NCI-H526 treated with DMSO at 0.1 percent for 48 hours (cell line): ENCODE measurements around the gene TMEM131L.
A peak's percentile ranks its signal among the peaks of the same experiment; 100 is the strongest.

Experiments
- DNase-seq: peaks from one replicate; lab custom pipeline; 2025; lab: John Stamatoyannopoulos, UW

Gene TMEM131L

GRCh38 chr4:153622093-153622492 is 155.9 kb downstream of the TMEM131L start:
- DNase-seq = no peak

GRCh38 chr4:153622778-153623240 is 156.6 kb downstream of the TMEM131L start:
- no peak for DNase-seq

- no peak for DNase-seq
These were observed 157.3 kb downstream of the TMEM131L start for GRCh38 chr4:153623491-153623890.

- no peak for DNase-seq
These were observed 162.7 kb downstream of the TMEM131L start for GRCh38 chr4:153628796-153629315.

GRCh38 chr4:153629776-153630175 is 163.6 kb downstream of the TMEM131L start:
- DNase-seq = no peak

- DNase-seq = peak; percentile 20
These were observed 168.7 kb downstream of the TMEM131L start for GRCh38 chr4:153634738-153635353.

- DNase-seq = no peak
These were observed 169.7 kb downstream of the TMEM131L start for GRCh38 chr4:153635846-153636245.

GRCh38 chr4:153637201-153637600 is 171.0 kb downstream of the TMEM131L start:
- no peak for DNase-seq

GRCh38 chr4:153638011-153638410 is 171.9 kb downstream of the TMEM131L start:
- DNase-seq = no peak

- no peak for DNase-seq
These were observed 172.8 kb downstream of the TMEM131L start for GRCh38 chr4:153638999-153639398.

GRCh38 chr4:153639833-153640802 is 174.0 kb downstream of the TMEM131L start:
- DNase-seq = peak; percentile 47

- no peak for DNase-seq
These were observed 175.4 kb downstream of the TMEM131L start for GRCh38 chr4:153641532-153641931.

- DNase-seq = peak; percentile 71
These were observed 177.5 kb downstream of the TMEM131L start for GRCh38 chr4:153643406-153644383.

GRCh38 chr4:153645183-153645582 is 179.0 kb downstream of the TMEM131L start:
- DNase-seq = no peak

GRCh38 chr4:153646261-153646660 is 180.1 kb downstream of the TMEM131L start:
- DNase-seq = no peak

- DNase-seq = no peak
These were observed 180.8 kb downstream of the TMEM131L start for GRCh38 chr4:153646978-153647377.

GRCh38 chr4:153647975-153648374 is 181.8 kb downstream of the TMEM131L start:
- DNase-seq = no peak

GRCh38 chr4:153649572-153649991 is 183.4 kb downstream of the TMEM131L start:
- DNase-seq = peak; percentile 11

- DNase-seq = no peak
These were observed 185.0 kb downstream of the TMEM131L start for GRCh38 chr4:153651116-153651515.

GRCh38 chr4:153651587-153651986 is 185.4 kb downstream of the TMEM131L start:
- DNase-seq = no peak

GRCh38 chr4:153652051-153652784 is 186.1 kb downstream of the TMEM131L start:
- no peak for DNase-seq
